IMR-90 (cell line): ENCODE measurements around the gene FAF2. TPM values are rescaled to one million over a fixed set of nuclear protein-coding genes. Genes with fewer than 3 reads are reported as not detected.

ENCODE experiments used
- ATAC-seq: fragments of 200-7000 bp; cut with Tn5 transposase; 2 replicates; pipeline ENCODE4 v1.9.1; 2020; ENCODE audit warnings: low read depth, mild to moderate bottlenecking, moderate library complexity
- BruUV-seq: library from RNA; stranded (reverse); fragments of 400-500 nt; replicated peaks from 2 replicates; lab custom pipeline; 2021; lab: Mats Ljungman, UMichigan
- CTCF ChIA-PET: fragments of 300-600 bp; formaldehyde crosslinking; extraction: SDS; loops from one replicate; lab custom pipeline; 2021; ENCODE audit warnings: antibody characterized with exemption; lab: Yijun Ruan, JAX
- POLR2A ChIA-PET: fragments of 300-600 bp; sonication (Branson Sonifier 250); formaldehyde crosslinking; loops from one replicate; lab custom pipeline; 2022; ENCODE audit warnings: antibody characterized with exemption; ENCODE audit not compliant: unreplicated experiment; lab: Charles Lee
- DNase-seq: peaks from one replicate; pipeline ENCODE4 v3.0.0; 2013
- H2AFZ ChIP-seq: replicated peaks from 2 replicates; pipeline ENCODE3; 2013; ENCODE audit warnings: low read length, mild to moderate bottlenecking; ENCODE audit not compliant: poor library complexity
- H2AK5ac ChIP-seq: 2 replicates; pipeline ENCODE4 v1.6.1; 2013; ENCODE audit warnings: low read depth, low read length, inconsistent platforms
- H2AK9ac ChIP-seq: replicated peaks from 2 replicates; pipeline ENCODE3; 2013; ENCODE audit warnings: mild to moderate bottlenecking, low read depth, low read length, moderate library complexity; ENCODE audit not compliant: poor library complexity
- H2BK120ac ChIP-seq: 2 replicates; pipeline ENCODE4 v1.6.1; 2013; ENCODE audit warnings: low read depth, low read length, inconsistent platforms
- H2BK15ac ChIP-seq: 3 replicates; pipeline ENCODE4 v1.6.1; 2013; ENCODE audit warnings: low read depth, low read length, inconsistent platforms
- H2BK20ac ChIP-seq: 2 replicates; pipeline ENCODE4 v1.6.1; 2013; ENCODE audit warnings: low read depth, mild to moderate bottlenecking, inconsistent platforms, low read length, moderate library complexity
- H2BK5ac ChIP-seq: 2 replicates; pipeline ENCODE4 v1.6.1; 2013; ENCODE audit warnings: mild to moderate bottlenecking, low read depth, low read length, inconsistent platforms; ENCODE audit not compliant: poor library complexity, severe bottlenecking
- H3K14ac ChIP-seq: replicated peaks from 2 replicates; pipeline ENCODE4 v1.6.1; 2013; ENCODE audit warnings: low read depth, low read length, inconsistent platforms
- H3K18ac ChIP-seq: 2 replicates; pipeline ENCODE4 v1.6.1; 2013; ENCODE audit warnings: low read depth, low read length, control low read depth
- H3K23ac ChIP-seq: 2 replicates; pipeline ENCODE4 v1.6.1; 2013; ENCODE audit warnings: low read depth, low read length, inconsistent platforms
- H3K27ac ChIP-seq: 2 replicates; pipeline ENCODE4 v1.5.1; 2013; ENCODE audit warnings: mild to moderate bottlenecking, control low read depth, low read length; ENCODE audit not compliant: insufficient read depth
- H3K27me3 ChIP-seq: 2 replicates; pipeline ENCODE4 v1.6.1; 2013; ENCODE audit warnings: low read length; ENCODE audit not compliant: control insufficient read depth, insufficient read depth
- H3K36me3 ChIP-seq: 2 replicates; pipeline ENCODE4 v1.6.1; 2013; ENCODE audit warnings: low read length, mixed read lengths; ENCODE audit not compliant: control insufficient read depth, insufficient read depth
- H3K4ac ChIP-seq: 2 replicates; pipeline ENCODE4 v1.6.1; 2013; ENCODE audit warnings: low read depth, low read length, inconsistent platforms
- H3K4me1 ChIP-seq: 2 replicates; pipeline ENCODE4 v1.6.1; 2013; ENCODE audit warnings: low read length, mixed read lengths; ENCODE audit not compliant: control insufficient read depth, insufficient read depth
- H3K4me2 ChIP-seq: 2 replicates; pipeline ENCODE4 v1.6.1; 2013; ENCODE audit warnings: low read depth, mild to moderate bottlenecking, control low read depth, low read length, moderate library complexity
- H3K4me3 ChIP-seq: 2 replicates; pipeline ENCODE4 v1.5.1; 2013; ENCODE audit warnings: low read depth, mild to moderate bottlenecking, control low read depth, low read length, moderate library complexity; ENCODE audit not compliant: insufficient read depth
- H3K56ac ChIP-seq: 2 replicates; pipeline ENCODE4 v1.6.1; 2013; ENCODE audit warnings: low read length, inconsistent platforms; ENCODE audit not compliant: insufficient read depth; ENCODE audit errors: extremely low read depth
- H3K79me1 ChIP-seq, 2 experiments: 2 replicates each; pipeline ENCODE4 v1.6.1; 2013; ENCODE audit warnings: low read length in 2 of 2, inconsistent platforms in 1 of 2, low read depth in 1 of 2
- H3K9ac ChIP-seq: 2 replicates; pipeline ENCODE4 v1.6.1; 2013; ENCODE audit warnings: low read depth, low read length, control low read depth
- H3K9me1 ChIP-seq: 2 replicates; pipeline ENCODE4 v1.6.1; 2013; ENCODE audit warnings: low read length, inconsistent platforms; ENCODE audit not compliant: insufficient read depth
- H3K9me3 ChIP-seq: 2 replicates; pipeline ENCODE4 v1.6.1; 2013; ENCODE audit warnings: low read length; ENCODE audit not compliant: control insufficient read depth, insufficient read depth
- H4K20me1 ChIP-seq: 2 replicates; pipeline ENCODE4 v1.6.1; 2013; ENCODE audit warnings: low read length, inconsistent platforms; ENCODE audit not compliant: insufficient read depth
- H4K5ac ChIP-seq: 2 replicates; pipeline ENCODE4 v1.6.1; 2013; ENCODE audit warnings: mild to moderate bottlenecking, low read depth, low read length, control low read depth
- H4K8ac ChIP-seq, 2 experiments: 2 replicates each; pipeline ENCODE4 v1.6.1; 2013; ENCODE audit warnings: low read depth in 2 of 2, low read length in 2 of 2, control low read depth in 1 of 2, inconsistent platforms in 1 of 2
- H4K91ac ChIP-seq: 2 replicates; pipeline ENCODE4 v1.6.1; 2013; ENCODE audit warnings: low read depth, low read length, inconsistent platforms; ENCODE audit not compliant: insufficient read depth
- BHLHE40 ChIP-seq: fragments of 150-350 bp; IDR thresholded peaks from 2 replicates; pipeline ENCODE4 v1.6.1; 2016; ENCODE audit warnings: mild to moderate bottlenecking, low read depth, low read length
- RAD21 ChIP-seq: IDR thresholded peaks from 2 replicates; pipeline ENCODE4 v1.6.1; 2012; ENCODE audit warnings: low read length, improper control_type of control experiment
- SMC3 ChIP-seq: fragments of 150-350 bp; IDR thresholded peaks from 2 replicates; pipeline ENCODE4 v1.6.1; 2016; ENCODE audit warnings: low read depth, mild to moderate bottlenecking, antibody characterized with exemption, low read length, moderate library complexity
- USF2 ChIP-seq: fragments of 150-350 bp; IDR thresholded peaks from 2 replicates; pipeline ENCODE4 v1.6.1; 2017; ENCODE audit warnings: mild to moderate bottlenecking, antibody characterized with exemption, low read length, low read depth
- WGBS, 2 experiments: methylation state at CpG; one replicate each; pipeline versions ENCODE4 v1.1.5 to v1.1.7; 2013; ENCODE audit warnings: missing lambda C conversion rate in 2 of 2; ENCODE audit not compliant: insufficient read length in 1 of 2; ENCODE audit errors: extremely low coverage in 2 of 2; 5-methylcytosine and 5-hydroxymethylcytosine counted together
- dilution Hi-C: fragments of 300-500 bp; cut with HindIII; formaldehyde crosslinking; loops from one replicate; pipeline ENCODE4 v1.14.3; 2018; ENCODE audit warnings: low sequenced_read_pairs; ENCODE audit not compliant: unreplicated experiment
- in situ Hi-C: fragments of 300-500 bp; cut with MboI; formaldehyde crosslinking; loops from 3 replicates; pipeline ENCODE4 v1.14.3; 2019; ENCODE audit warnings: low sequenced_read_pairs, inconsistent platforms, mixed read lengths
- intact Hi-C: fragments of 100-400 bp; cut with micrococcal nuclease; formaldehyde crosslinking; loops from 2 replicates; pipeline ENCODE4 v1.10.0; 2022
- polyA plus RNA-seq, 3 experiments: library from polyadenylated mRNA; depleted of rRNA; stranded (reverse); fragments of >200 nt; gene quantifications; 2 replicates each; pipeline ENCODE4 v1.2.3, GENCODE V29; 2012; ENCODE audit warnings: low replicate concordance in 1 of 3
- total RNA-seq: library from RNA; depleted of rRNA; stranded (reverse); fragments of >200 nt; gene quantifications from 2 replicates; pipeline ENCODE4 v1.2.3, GENCODE V29; 2012

FAF2 gene
- total and polyA plus RNA-seq, 2 of the 4 experiments (the other 2 are of a cell fraction), result 32.9 to 47.0 TPM

- Histone ChIP-seq H3K27ac (no peak overlapping the region), H2BK120ac (no peak overlapping the region), H3K4me1 (no peaks in the 10 kb centered on the region), H3K9ac (no peak overlapping the region), H2BK5ac (no peak overlapping the region), H4K20me1 (no peaks in the 10 kb centered on the region), H3K18ac (no peak overlapping the region), H2BK20ac (no peak overlapping the region), H3K79me1 (no peaks in the 10 kb centered on the region), H4K8ac (no peak overlapping the region), H3K27me3 (no peaks in the 10 kb centered on the region), H3K4me3 (no peak overlapping the region), H3K36me3 (no peaks in the 10 kb centered on the region), H2AFZ (no peak overlapping the region), H3K4me2 (no peak overlapping the region), H2AK9ac (no peak overlapping the region), H2BK15ac (no peak overlapping the region), H4K91ac (no peak overlapping the region), H3K9me3 (no peaks in the 10 kb centered on the region), H4K5ac (no peak overlapping the region), H3K4ac (no peak overlapping the region), H3K56ac (no peak overlapping the region), H2AK5ac (no peak overlapping the region), H3K23ac (no peak overlapping the region), H3K14ac (no peak overlapping the region), H3K9me1 (no peaks in the 10 kb centered on the region)
- no peak for ATAC-seq
- intact Hi-C loops, result no loop called here
- BruUV-seq, result no TSS peak
- DNase-seq, result no peak
- in situ Hi-C loops, result no loop called here
- ChIA-PET POLR2A (no interaction called here), CTCF (no interaction called here)
- TF ChIP-seq USF2 (no peak), SMC3 (no peak), BHLHE40 (no peak), RAD21 (no peak)
- dilution Hi-C loops, result no loop called here
- WGBS, 2 experiments, result 80% methylated on average over 1 of the region's 4 CpGs; no CpG with 5 or more reads in 1 of the 2 experiments
Observed at GRCh38 chr5:176515396-176515795, 67.2 kb downstream of the FAF2 start.
